Neural cell (in vitro differentiated cells): ENCODE results near the gene SPG11. TPM values are rescaled to one million over a fixed set of nuclear protein-coding genes. Genes with fewer than 3 reads are reported as not detected.

Experiments
- H2AFZ ChIP-seq: fragments of 200-600, 300-800 bp; sonication (generic), shearing (Covaris generic); 2 replicates; pipeline ENCODE4 v1.6.0; 2014; ENCODE audit warnings: low read depth, mild to moderate bottlenecking, antibody characterized with exemption, low read length, moderate library complexity
- H3F3A ChIP-seq: fragments of 200-600 bp; shearing (Covaris generic); 2 replicates; pipeline ENCODE4 v1.6.1; 2016; ENCODE audit warnings: mild to moderate bottlenecking, moderate library complexity, mixed read lengths, antibody characterized with exemption, low read length; ENCODE audit not compliant: insufficient read depth, poor library complexity, severe bottlenecking
- H3K27ac ChIP-seq: fragments of 200-600, 300-800 bp; sonication (generic), shearing (Covaris generic); 2 replicates; pipeline ENCODE4 v1.5.1; 2014; ENCODE audit warnings: mild to moderate bottlenecking, low read length, moderate library complexity
- H3K27me3 ChIP-seq: fragments of 300-800, 200-600 bp; sonication (generic), shearing (Covaris generic); 2 replicates; pipeline ENCODE4 v1.6.0; 2014; ENCODE audit warnings: mild to moderate bottlenecking, low read depth, low read length, moderate library complexity; ENCODE audit not compliant: insufficient read depth
- H3K36me3 ChIP-seq: fragments of 300-800, 200-600 bp; sonication (generic), shearing (Covaris generic); 2 replicates; pipeline ENCODE4 v1.5.1; 2014; ENCODE audit warnings: mild to moderate bottlenecking, antibody characterized with exemption, low read length, moderate library complexity; ENCODE audit not compliant: insufficient read depth
- H3K4me2 ChIP-seq: fragments of 300-800, 200-600 bp; sonication (generic), shearing (Covaris generic); 2 replicates; pipeline ENCODE4 v1.6.0; 2014; ENCODE audit warnings: mild to moderate bottlenecking, low read length
- H3K4me3 ChIP-seq: fragments of 300-800, 200-600 bp; sonication (generic), shearing (Covaris generic); 2 replicates; pipeline ENCODE4 v1.5.1; 2014; ENCODE audit warnings: mild to moderate bottlenecking, low read length, moderate library complexity
- H3K79me2 ChIP-seq: fragments of 200-600 bp; shearing (Covaris generic); replicated peaks from 2 replicates; pipeline ENCODE4 v1.6.0; 2014; ENCODE audit warnings: mild to moderate bottlenecking, low read length, moderate library complexity; ENCODE audit not compliant: insufficient read depth
- H3K9ac ChIP-seq: fragments of 300-800, 200-600 bp; sonication (generic), shearing (Covaris generic); 2 replicates; pipeline ENCODE4 v1.6.1; 2016; ENCODE audit warnings: mild to moderate bottlenecking, low read length, mixed read lengths
- H3K9me2 ChIP-seq: fragments of 200-600 bp; shearing (Covaris generic); 2 replicates; pipeline ENCODE4 v1.6.1; 2016; ENCODE audit warnings: mild to moderate bottlenecking, low read length, mixed read lengths; ENCODE audit not compliant: insufficient read depth
- H3K9me3 ChIP-seq: fragments of 200-600, 300-800 bp; sonication (generic), shearing (Covaris generic); 2 replicates; pipeline ENCODE4 v1.6.1; 2016; ENCODE audit warnings: mild to moderate bottlenecking, mixed run types, low read length, moderate library complexity, mixed read lengths
- H4K20me1 ChIP-seq: fragments of 200-600 bp; shearing (Covaris generic); 2 replicates; pipeline ENCODE4 v1.6.1; 2016; ENCODE audit warnings: mild to moderate bottlenecking, mixed run types; ENCODE audit not compliant: insufficient read depth
- CTCF ChIP-seq: fragments of 450-650 bp; IDR thresholded peaks from 2 replicates; pipeline ENCODE4 v1.5.1; 2014; ENCODE audit warnings: antibody characterized with exemption, mild to moderate bottlenecking, moderate library complexity; ENCODE audit not compliant: poor library complexity, severe bottlenecking
- EP300 ChIP-seq: fragments of 450-650 bp; conservative IDR thresholded peaks from 2 replicates; pipeline ENCODE4 v1.6.1; 2014; ENCODE audit warnings: antibody characterized with exemption, mild to moderate bottlenecking, moderate library complexity; ENCODE audit not compliant: poor library complexity, severe bottlenecking
- EZH2 ChIP-seq: fragments of 200-600, 300-800 bp; shearing (Covaris generic), sonication (generic); IDR thresholded peaks from 2 replicates; pipeline ENCODE4 v1.6.1; 2014; ENCODE audit warnings: antibody characterized with exemption, low read length, borderline replicate concordance, mild to moderate bottlenecking; ENCODE audit not compliant: insufficient read depth, poor library complexity, severe bottlenecking
- MXI1 ChIP-seq: fragments of 450-650 bp; conservative IDR thresholded peaks from 2 replicates; pipeline ENCODE4 v1.6.1; 2014; ENCODE audit warnings: antibody characterized with exemption, mild to moderate bottlenecking; ENCODE audit not compliant: poor library complexity, severe bottlenecking
- POLR2AphosphoS5 ChIP-seq: IDR thresholded peaks from 2 replicates; pipeline ENCODE4 v1.6.1; 2012
- RAD21 ChIP-seq: fragments of 450-650 bp; conservative IDR thresholded peaks from 2 replicates; pipeline ENCODE4 v1.6.1; 2014; ENCODE audit warnings: antibody characterized with exemption, mild to moderate bottlenecking, moderate library complexity
- REST ChIP-seq: IDR thresholded peaks from 2 replicates; pipeline ENCODE4 v1.6.1; 2012; ENCODE audit warnings: borderline replicate concordance
- SMC3 ChIP-seq: fragments of 450-650 bp; conservative IDR thresholded peaks from 2 replicates; pipeline ENCODE4 v1.6.1; 2014; ENCODE audit warnings: antibody characterized with exemption, mild to moderate bottlenecking, moderate library complexity; ENCODE audit not compliant: poor library complexity
- TAF1 ChIP-seq: IDR thresholded peaks from 2 replicates; pipeline ENCODE4 v1.6.1; 2012; ENCODE audit warnings: low read depth
- polyA plus RNA-seq: library from polyadenylated mRNA; depleted of rRNA; stranded (reverse); fragments of >200 nt; gene quantifications from 2 replicates; pipeline ENCODE4 v1.2.3, GENCODE V29; 2014

Gene SPG11
- polyA plus RNA-seq, 1 donor from 2014 or later: 52.2 TPM

GRCh38 chr15:44542596-44542995 lies 120.9 kb downstream of the SPG11 start:
- Histone ChIP-seq H3K9ac (no peak overlapping the region), H3K79me2 (peaks cover 26% of the 10 kb centered on the region)

GRCh38 chr15:44541282-44541958 lies 122.0 kb downstream of the SPG11 start:
- H3K27me3 ChIP-seq: no peaks in the 10 kb centered on the region
- no peaks in the 10 kb centered on the region for H3K9me3 ChIP-seq
- H3F3A ChIP-seq: no peaks in the 10 kb centered on the region
- no peaks in the 10 kb centered on the region for H3K9me2 ChIP-seq
- H2AFZ ChIP-seq: no peak overlapping the region
- H3K4me3 ChIP-seq: no peak overlapping the region
- H3K36me3 ChIP-seq: no peaks in the 10 kb centered on the region
- H3K79me2 ChIP-seq: peaks cover 23% of the 10 kb centered on the region
- no peaks in the 10 kb centered on the region for H4K20me1 ChIP-seq
- H3K9ac ChIP-seq: no peak overlapping the region
- no peak overlapping the region for H3K27ac ChIP-seq
- no peak overlapping the region for H3K4me2 ChIP-seq
- TF ChIP-seq SMC3 (no peak), CTCF (no peak), RAD21 (no peak), EZH2 (no peak), REST (no peak)

More at GRCh38 chr15:44542596-44542995, 120.9 kb downstream of the SPG11 start:
- Histone ChIP-seq H3K27ac (no peak overlapping the region), H3K36me3 (no peaks in the 10 kb centered on the region), H3K4me3 (no peak overlapping the region), H3F3A (no peaks in the 10 kb centered on the region), H2AFZ (no peak overlapping the region), H3K4me2 (no peak overlapping the region), H4K20me1 (no peaks in the 10 kb centered on the region), H3K9me3 (no peaks in the 10 kb centered on the region), H3K9me2 (no peaks in the 10 kb centered on the region), H3K27me3 (no peaks in the 10 kb centered on the region)
- no peak for TF ChIP-seq CTCF
- no peak for TF ChIP-seq SMC3
- TF ChIP-seq EZH2: no peak
- no peak for TF ChIP-seq POLR2AphosphoS5
- TF ChIP-seq TAF1: no peak
- no peak for TF ChIP-seq RAD21
- TF ChIP-seq MXI1: no peak
- no peak for TF ChIP-seq EP300
- no peak for TF ChIP-seq REST
